Measurements from ENCODE around the gene ANP32B.

DNA sequence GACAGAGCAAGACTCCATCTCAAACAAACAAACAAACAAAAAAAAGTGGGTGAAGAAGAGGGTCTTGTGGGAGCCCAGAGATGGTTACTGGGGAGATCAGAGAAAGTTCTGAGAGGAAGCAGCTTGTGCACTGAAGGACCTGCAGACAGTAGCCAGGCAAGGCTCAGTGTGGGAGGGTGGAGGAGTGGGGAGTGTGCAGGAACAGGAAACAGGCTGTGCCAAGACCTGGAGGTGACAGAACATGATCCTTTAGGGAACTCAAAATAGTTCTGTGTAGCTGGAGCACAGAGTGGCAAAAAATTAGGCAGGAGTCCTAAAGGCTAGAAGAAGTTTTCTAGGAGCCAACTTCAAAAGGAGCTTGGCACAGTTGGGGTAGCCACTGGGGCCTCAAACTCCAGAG, 54.2 kb downstream of the ANP32B start:
- no peak for TF ChIP-seq CTCF (conservative IDR thresholded peaks at IDR 0.05; ENCODE audit: low read depth in 2 of 2)
- TF ChIP-seq POLR2AphosphoS5 (IDR thresholded peaks at IDR 0.05; ENCODE audit: low read depth), result no peak
- TF ChIP-seq JUNB (IDR thresholded peaks at IDR 0.05; ENCODE audit: unreplicated experiment), result no peak
- no peak for TF ChIP-seq EZH2 (IDR thresholded peaks at IDR 0.05; ENCODE audit: low read depth, unreplicated experiment)
- no peak for TF ChIP-seq ZNF331 (CRISPR knock-in tag; IDR thresholded peaks at IDR 0.05; ENCODE audit: low read depth)
- TF ChIP-seq CREB1 (CRISPR knock-in tag; IDR thresholded peaks at IDR 0.05; ENCODE audit: low read depth), result no peak
- no peak for TF ChIP-seq EZH2phosphoT487 (IDR thresholded peaks at IDR 0.05; ENCODE audit: unreplicated experiment)
- TF ChIP-seq, protein P1, sequence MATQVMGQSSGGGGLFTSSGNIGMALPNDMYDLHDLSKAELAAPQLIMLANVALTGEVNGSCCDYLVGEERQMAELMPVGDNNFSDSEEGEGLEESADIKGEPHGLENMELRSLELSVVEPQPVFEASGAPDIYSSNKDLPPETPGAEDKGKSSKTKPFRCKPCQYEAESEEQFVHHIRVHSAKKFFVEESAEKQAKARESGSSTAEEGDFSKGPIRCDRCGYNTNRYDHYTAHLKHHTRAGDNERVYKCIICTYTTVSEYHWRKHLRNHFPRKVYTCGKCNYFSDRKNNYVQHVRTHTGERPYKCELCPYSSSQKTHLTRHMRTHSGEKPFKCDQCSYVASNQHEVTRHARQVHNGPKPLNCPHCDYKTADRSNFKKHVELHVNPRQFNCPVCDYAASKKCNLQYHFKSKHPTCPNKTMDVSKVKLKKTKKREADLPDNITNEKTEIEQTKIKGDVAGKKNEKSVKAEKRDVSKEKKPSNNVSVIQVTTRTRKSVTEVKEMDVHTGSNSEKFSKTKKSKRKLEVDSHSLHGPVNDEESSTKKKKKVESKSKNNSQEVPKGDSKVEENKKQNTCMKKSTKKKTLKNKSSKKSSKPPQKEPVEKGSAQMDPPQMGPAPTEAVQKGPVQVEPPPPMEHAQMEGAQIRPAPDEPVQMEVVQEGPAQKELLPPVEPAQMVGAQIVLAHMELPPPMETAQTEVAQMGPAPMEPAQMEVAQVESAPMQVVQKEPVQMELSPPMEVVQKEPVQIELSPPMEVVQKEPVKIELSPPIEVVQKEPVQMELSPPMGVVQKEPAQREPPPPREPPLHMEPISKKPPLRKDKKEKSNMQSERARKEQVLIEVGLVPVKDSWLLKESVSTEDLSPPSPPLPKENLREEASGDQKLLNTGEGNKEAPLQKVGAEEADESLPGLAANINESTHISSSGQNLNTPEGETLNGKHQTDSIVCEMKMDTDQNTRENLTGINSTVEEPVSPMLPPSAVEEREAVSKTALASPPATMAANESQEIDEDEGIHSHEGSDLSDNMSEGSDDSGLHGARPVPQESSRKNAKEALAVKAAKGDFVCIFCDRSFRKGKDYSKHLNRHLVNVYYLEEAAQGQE (IDR thresholded peaks at IDR 0.05; ENCODE audit: unreplicated experiment), result no peak
- TF ChIP-seq, protein P2, sequence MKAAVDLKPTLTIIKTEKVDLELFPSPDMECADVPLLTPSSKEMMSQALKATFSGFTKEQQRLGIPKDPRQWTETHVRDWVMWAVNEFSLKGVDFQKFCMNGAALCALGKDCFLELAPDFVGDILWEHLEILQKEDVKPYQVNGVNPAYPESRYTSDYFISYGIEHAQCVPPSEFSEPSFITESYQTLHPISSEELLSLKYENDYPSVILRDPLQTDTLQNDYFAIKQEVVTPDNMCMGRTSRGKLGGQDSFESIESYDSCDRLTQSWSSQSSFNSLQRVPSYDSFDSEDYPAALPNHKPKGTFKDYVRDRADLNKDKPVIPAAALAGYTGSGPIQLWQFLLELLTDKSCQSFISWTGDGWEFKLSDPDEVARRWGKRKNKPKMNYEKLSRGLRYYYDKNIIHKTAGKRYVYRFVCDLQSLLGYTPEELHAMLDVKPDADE (IDR thresholded peaks at IDR 0.05), result no peak

All from GM23338 (cell line).